ENCODE measurements around the gene ANKRD33.

The ANKRD33 gene

GRCh38 chr12:51921017-51921725, 33.3 kb downstream of the ANKRD33 start:
- Histone ChIP-seq H3K27me3 (ENCODE audit: control insufficient read depth in 1 of 2, insufficient read depth in 2 of 2, low read length in 2 of 2) (peaks cover 6 to 9% of the 10 kb centered on the region in 2 donors), H3K9me3 (ENCODE audit: control insufficient read depth in 2 of 2, low read length in 2 of 2) (no peaks in the 10 kb centered on the region), H3K27ac (ENCODE audit: low read length) (no peak overlapping the region), H3K4me1 (ENCODE audit: control insufficient read depth, insufficient read depth, low read length) (peaks cover 18% of the 10 kb centered on the region), H3K9ac (ENCODE audit: low read length in 2 of 2) (no peak overlapping the region), H3K36me3 (ENCODE audit: control insufficient read depth in 2 of 2, insufficient read depth in 2 of 2, low read length in 2 of 2) (peaks cover 0 to 2% of the 10 kb centered on the region in 2 donors), H3K4me3 (ENCODE audit: low read length in 2 of 2) (no peak overlapping the region)

GRCh38 chr12:51922146-51922545, 34.2 kb downstream of the ANKRD33 start:
- H3K9ac ChIP-seq (ENCODE audit: low read length in 2 of 2), result no peak overlapping the region
- peaks cover 6 to 9% of the 10 kb centered on the region in 2 donors for H3K27me3 ChIP-seq (ENCODE audit: control insufficient read depth in 1 of 2, insufficient read depth in 2 of 2, low read length in 2 of 2)
- peaks cover 0 to 2% of the 10 kb centered on the region in 2 donors for H3K36me3 ChIP-seq (ENCODE audit: control insufficient read depth in 2 of 2, insufficient read depth in 2 of 2, low read length in 2 of 2)
- H3K9me3 ChIP-seq (ENCODE audit: control insufficient read depth in 2 of 2, low read length in 2 of 2), result no peaks in the 10 kb centered on the region
- no peak overlapping the region for H3K27ac ChIP-seq (ENCODE audit: low read length)
- peaks cover 18% of the 10 kb centered on the region for H3K4me1 ChIP-seq (ENCODE audit: control insufficient read depth, insufficient read depth, low read length)
- H3K4me3 ChIP-seq (ENCODE audit: low read length in 2 of 2), result no peak overlapping the region

- peaks cover 6 to 9% of the 10 kb centered on the region in 2 donors for H3K27me3 ChIP-seq (ENCODE audit: control insufficient read depth in 1 of 2, insufficient read depth in 2 of 2, low read length in 2 of 2)
- peak overlapping the region in 1 of 2 donors; percentile 35 for H3K4me3 ChIP-seq (ENCODE audit: low read length in 2 of 2)
- no peak overlapping the region for H3K9ac ChIP-seq (ENCODE audit: low read length in 2 of 2)
- no peaks in the 10 kb centered on the region for H3K9me3 ChIP-seq (ENCODE audit: control insufficient read depth in 2 of 2, low read length in 2 of 2)
- peaks cover 14% of the 10 kb centered on the region for H3K4me1 ChIP-seq (ENCODE audit: control insufficient read depth, insufficient read depth, low read length)
- peak overlapping the region; percentile 31 for H3K27ac ChIP-seq (ENCODE audit: low read length)
- peaks cover 0 to 2% of the 10 kb centered on the region in 2 donors for H3K36me3 ChIP-seq (ENCODE audit: control insufficient read depth in 2 of 2, insufficient read depth in 2 of 2, low read length in 2 of 2)
These were observed 35.0 kb downstream of the ANKRD33 start for GRCh38 chr12:51922762-51923505.

GRCh38 chr12:51923506-51924365, 35.8 kb downstream of the ANKRD33 start:
- Histone ChIP-seq H3K4me3 (ENCODE audit: low read length in 2 of 2) (peak overlapping the region in 1 of 2 donors; percentile 35), H3K27ac (ENCODE audit: low read length) (peak overlapping the region; percentile 11), H3K9ac (ENCODE audit: low read length in 2 of 2) (no peak overlapping the region), H3K4me1 (ENCODE audit: control insufficient read depth, insufficient read depth, low read length) (peaks cover 14% of the 10 kb centered on the region), H3K9me3 (ENCODE audit: control insufficient read depth in 2 of 2, low read length in 2 of 2) (no peaks in the 10 kb centered on the region), H3K36me3 (ENCODE audit: control insufficient read depth in 2 of 2, insufficient read depth in 2 of 2, low read length in 2 of 2) (no peaks in the 10 kb centered on the region), H3K27me3 (ENCODE audit: control insufficient read depth in 1 of 2, insufficient read depth in 2 of 2, low read length in 2 of 2) (peaks cover 6 to 9% of the 10 kb centered on the region in 2 donors)

GRCh38 chr12:51924551-51925319, 36.8 kb downstream of the ANKRD33 start:
- Histone ChIP-seq H3K36me3 (ENCODE audit: control insufficient read depth in 2 of 2, insufficient read depth in 2 of 2, low read length in 2 of 2) (no peaks in the 10 kb centered on the region), H3K27ac (ENCODE audit: low read length) (no peak overlapping the region), H3K9me3 (ENCODE audit: control insufficient read depth in 2 of 2, low read length in 2 of 2) (no peaks in the 10 kb centered on the region), H3K4me3 (ENCODE audit: low read length in 2 of 2) (no peak overlapping the region), H3K4me1 (ENCODE audit: control insufficient read depth, insufficient read depth, low read length) (peaks cover 14% of the 10 kb centered on the region), H3K9ac (ENCODE audit: low read length in 2 of 2) (no peak overlapping the region), H3K27me3 (ENCODE audit: control insufficient read depth in 1 of 2, insufficient read depth in 2 of 2, low read length in 2 of 2) (peaks cover 6 to 9% of the 10 kb centered on the region in 2 donors)

GRCh38 chr12:51925346-51926063, 37.6 kb downstream of the ANKRD33 start:
- no peak overlapping the region for H3K27ac ChIP-seq (ENCODE audit: low read length)
- H3K4me1 ChIP-seq (ENCODE audit: control insufficient read depth, insufficient read depth, low read length), result peaks cover 14% of the 10 kb centered on the region

GRCh38 chr12:51926064-51926632, 38.2 kb downstream of the ANKRD33 start:
- no peak overlapping the region for H3K27ac ChIP-seq (ENCODE audit: low read length)

More at GRCh38 chr12:51925346-51926063, 37.6 kb downstream of the ANKRD33 start:
- Histone ChIP-seq H3K9ac (ENCODE audit: low read length in 2 of 2) (no peak overlapping the region), H3K36me3 (ENCODE audit: control insufficient read depth in 2 of 2, insufficient read depth in 2 of 2, low read length in 2 of 2) (no peaks in the 10 kb centered on the region), H3K9me3 (ENCODE audit: control insufficient read depth in 2 of 2, low read length in 2 of 2) (no peaks in the 10 kb centered on the region), H3K27me3 (ENCODE audit: control insufficient read depth in 1 of 2, insufficient read depth in 2 of 2, low read length in 2 of 2) (peaks cover 6 to 9% of the 10 kb centered on the region in 2 donors), H3K4me3 (ENCODE audit: low read length in 2 of 2) (no peak overlapping the region)

GRCh38 chr12:51926718-51927117, 38.8 kb downstream of the ANKRD33 start:
- H3K27me3 ChIP-seq (ENCODE audit: control insufficient read depth in 1 of 2, insufficient read depth in 2 of 2, low read length in 2 of 2), result peaks cover 6 to 9% of the 10 kb centered on the region in 2 donors
- no peak overlapping the region for H3K4me3 ChIP-seq (ENCODE audit: low read length in 2 of 2)
- H3K27ac ChIP-seq (ENCODE audit: low read length), result no peak overlapping the region
- H3K4me1 ChIP-seq (ENCODE audit: control insufficient read depth, insufficient read depth, low read length), result peaks cover 14% of the 10 kb centered on the region
- H3K9ac ChIP-seq (ENCODE audit: low read length in 2 of 2), result no peak overlapping the region
- no peaks in the 10 kb centered on the region for H3K9me3 ChIP-seq (ENCODE audit: control insufficient read depth in 2 of 2, low read length in 2 of 2)
- no peaks in the 10 kb centered on the region for H3K36me3 ChIP-seq (ENCODE audit: control insufficient read depth in 2 of 2, insufficient read depth in 2 of 2, low read length in 2 of 2)

More at GRCh38 chr12:51926064-51926632, 38.2 kb downstream of the ANKRD33 start:
- Histone ChIP-seq H3K4me3 (ENCODE audit: low read length in 2 of 2) (no peak overlapping the region), H3K27me3 (ENCODE audit: control insufficient read depth in 1 of 2, insufficient read depth in 2 of 2, low read length in 2 of 2) (peaks cover 6 to 9% of the 10 kb centered on the region in 2 donors), H3K9ac (ENCODE audit: low read length in 2 of 2) (no peak overlapping the region), H3K9me3 (ENCODE audit: control insufficient read depth in 2 of 2, low read length in 2 of 2) (no peaks in the 10 kb centered on the region), H3K4me1 (ENCODE audit: control insufficient read depth, insufficient read depth, low read length) (peaks cover 14% of the 10 kb centered on the region), H3K36me3 (ENCODE audit: control insufficient read depth in 2 of 2, insufficient read depth in 2 of 2, low read length in 2 of 2) (no peaks in the 10 kb centered on the region)

GRCh38 chr12:51932218-51933076, 44.5 kb downstream of the ANKRD33 start:
- H3K27ac ChIP-seq (ENCODE audit: low read length), result no peak overlapping the region
- no peak overlapping the region for H3K4me3 ChIP-seq (ENCODE audit: low read length in 2 of 2)
- no peaks in the 10 kb centered on the region for H3K9me3 ChIP-seq (ENCODE audit: control insufficient read depth in 2 of 2, low read length in 2 of 2)
- H3K36me3 ChIP-seq (ENCODE audit: control insufficient read depth in 2 of 2, insufficient read depth in 2 of 2, low read length in 2 of 2), result no peaks in the 10 kb centered on the region
- H3K27me3 ChIP-seq (ENCODE audit: control insufficient read depth in 1 of 2, insufficient read depth in 2 of 2, low read length in 2 of 2), result peaks cover 0 to under 1% of the 10 kb centered on the region in 2 donors
- H3K9ac ChIP-seq (ENCODE audit: low read length in 2 of 2), result no peak overlapping the region
- H3K4me1 ChIP-seq (ENCODE audit: control insufficient read depth, insufficient read depth, low read length), result no peaks in the 10 kb centered on the region
